Measurements from ENCODE around the gene UROC1.

UROC1 gene

DNA sequence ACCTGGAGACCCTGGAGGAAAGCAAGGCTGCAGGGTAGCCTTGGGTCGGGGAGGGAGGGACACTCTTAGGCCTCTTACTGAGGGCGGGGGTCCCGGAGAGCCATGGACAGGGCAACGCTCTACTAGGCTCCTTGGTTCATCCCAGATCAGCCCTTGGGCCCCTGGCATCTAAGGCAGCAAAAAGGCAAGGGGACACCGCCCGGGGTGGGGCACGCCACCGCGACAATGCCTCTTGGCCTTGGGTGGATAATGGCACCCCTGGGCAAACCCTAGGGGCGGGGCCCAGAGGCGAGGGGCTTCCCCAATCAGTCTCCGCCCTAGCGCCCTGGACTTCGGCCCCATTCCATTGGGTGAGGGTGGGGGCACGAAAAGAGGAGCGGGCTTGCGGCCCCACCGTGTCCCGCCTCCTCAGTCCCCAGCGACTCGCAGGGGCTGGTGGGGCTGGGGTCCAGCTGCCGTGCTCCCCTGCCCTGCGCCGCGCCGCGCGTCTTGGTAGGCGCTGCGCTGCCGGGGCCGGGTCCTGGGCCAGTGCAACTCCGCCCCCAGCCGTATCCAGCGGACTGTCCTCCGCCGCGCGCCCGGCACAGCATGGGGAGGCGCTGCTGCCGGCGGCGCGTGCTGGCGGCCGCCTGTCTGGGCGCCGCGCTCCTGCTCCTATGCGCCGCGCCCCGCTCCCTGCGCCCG is 6.3 kb upstream of the UROC1 start, which contains the start of gene CHST13:
Gene CHST13 (plus strand): TSS at position 411 of the 684 bp plus-strand sequence. CDS start 178 bp downstream, at position 589.
- no peaks in the 10 kb centered on the region for H3K36me3 ChIP-seq (ENCODE audit: insufficient read depth)
- no peak within 1 kb of the TSS for H3K27ac ChIP-seq
- no peak within 1 kb of the TSS for H2AFZ ChIP-seq (ENCODE audit: low read depth)
- no peak within 1 kb of the TSS for H3K4me2 ChIP-seq
- no peak within 1 kb of the TSS for H3K9ac ChIP-seq
- TF ChIP-seq CTCF (conservative IDR thresholded peaks at IDR 0.05; ENCODE audit: low read depth, low read length), result no peak
- H4K20me1 ChIP-seq (ENCODE audit: insufficient read depth), result no peaks in the 10 kb centered on the region
- 0 out of 2 replicates have a peak, but pooled peaks cover 2% of the 10 kb centered on the region for H3K27me3 ChIP-seq (ENCODE audit: insufficient read depth, low read depth)
- no peaks in the 10 kb centered on the region for H3K79me2 ChIP-seq (ENCODE audit: insufficient read depth, low read depth)
- H3K4me1 ChIP-seq (ENCODE audit: low read depth, poor library complexity, severe bottlenecking), result no peaks in the 10 kb centered on the region
- H3K4me3 ChIP-seq (IDR thresholded peaks at IDR 0.05; ENCODE audit: insufficient read depth, low read depth, low read length), result no peak within 1 kb of the TSS

DNA sequence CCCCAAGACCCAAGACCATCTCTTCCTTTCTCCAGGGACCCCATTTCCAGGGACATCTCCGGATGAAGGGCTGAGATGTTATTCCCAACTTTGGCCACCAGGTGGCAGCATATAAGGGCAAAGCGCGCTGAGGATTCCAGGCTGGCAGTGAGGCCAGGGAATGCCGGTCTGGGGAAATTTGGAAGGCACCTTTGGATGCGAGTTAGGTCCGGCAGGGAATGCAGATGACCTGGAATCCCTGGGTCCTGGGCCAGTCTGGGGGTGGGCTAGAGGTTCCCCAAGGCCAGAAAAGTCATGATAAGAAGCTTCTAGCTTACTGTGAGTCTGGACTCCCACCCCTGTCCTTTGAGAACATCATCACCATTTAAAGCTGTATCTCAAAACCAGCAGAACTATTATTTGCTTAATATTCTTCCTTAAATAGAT is 4.8 kb upstream of the UROC1 start:
- no peak overlapping the region for H3K9ac ChIP-seq
- H3K27ac ChIP-seq, result no peak overlapping the region
- H3K27me3 ChIP-seq (ENCODE audit: insufficient read depth, low read depth), result 0 out of 2 replicates have a peak, but pooled peaks cover 2% of the 10 kb centered on the region
- no peaks in the 10 kb centered on the region for H4K20me1 ChIP-seq (ENCODE audit: insufficient read depth)
- H2AFZ ChIP-seq (ENCODE audit: low read depth), result peak overlapping the region; percentile 20; the same call in 1 of the 2 replicates
- H3K36me3 ChIP-seq (ENCODE audit: insufficient read depth), result no peaks in the 10 kb centered on the region
- peak; percentile 98 for TF ChIP-seq CTCF (conservative IDR thresholded peaks at IDR 0.05; ENCODE audit: low read depth, low read length)
- no peak overlapping the region for H3K4me2 ChIP-seq
- no peak overlapping the region for H3K4me3 ChIP-seq (IDR thresholded peaks at IDR 0.05; ENCODE audit: insufficient read depth, low read depth, low read length)
- no peaks in the 10 kb centered on the region for H3K4me1 ChIP-seq (ENCODE audit: low read depth, poor library complexity, severe bottlenecking)
- no peaks in the 10 kb centered on the region for H3K79me2 ChIP-seq (ENCODE audit: insufficient read depth, low read depth)

GRCh38 chr3:126521122-126521891 is 3.7 kb upstream of the UROC1 start:
- no peak for TF ChIP-seq CTCF (conservative IDR thresholded peaks at IDR 0.05; ENCODE audit: low read depth, low read length)
- Histone ChIP-seq H3K4me3 (IDR thresholded peaks at IDR 0.05; ENCODE audit: insufficient read depth, low read depth, low read length) (no peak overlapping the region), H3K36me3 (ENCODE audit: insufficient read depth) (no peaks in the 10 kb centered on the region), H3K27me3 (ENCODE audit: insufficient read depth, low read depth) (0 out of 2 replicates have a peak, but pooled peaks cover 2% of the 10 kb centered on the region), H3K27ac (no peak overlapping the region), H2AFZ (ENCODE audit: low read depth) (no peak overlapping the region), H3K9ac (no peak overlapping the region), H3K4me1 (ENCODE audit: low read depth, poor library complexity, severe bottlenecking) (no peaks in the 10 kb centered on the region), H3K4me2 (no peak overlapping the region), H3K79me2 (ENCODE audit: insufficient read depth, low read depth) (no peaks in the 10 kb centered on the region), H4K20me1 (ENCODE audit: insufficient read depth) (no peaks in the 10 kb centered on the region)

GRCh38 chr3:126519506-126520455 is 2.2 kb upstream of the UROC1 start:
- no peaks in the 10 kb centered on the region for H3K36me3 ChIP-seq (ENCODE audit: insufficient read depth)

More at GRCh38 chr3:126519506-126520455, 2.2 kb upstream of the UROC1 start:
- Histone ChIP-seq H2AFZ (ENCODE audit: low read depth) (no peak overlapping the region), H3K4me3 (IDR thresholded peaks at IDR 0.05; ENCODE audit: insufficient read depth, low read depth, low read length) (no peak overlapping the region), H3K4me2 (no peak overlapping the region), H3K27me3 (ENCODE audit: insufficient read depth, low read depth) (0 out of 2 replicates have a peak, but pooled peaks cover 2% of the 10 kb centered on the region), H3K27ac (no peak overlapping the region), H4K20me1 (ENCODE audit: insufficient read depth) (no peaks in the 10 kb centered on the region), H3K79me2 (ENCODE audit: insufficient read depth, low read depth) (no peaks in the 10 kb centered on the region), H3K4me1 (ENCODE audit: low read depth, poor library complexity, severe bottlenecking) (no peaks in the 10 kb centered on the region), H3K9ac (no peak overlapping the region)
- TF ChIP-seq CTCF (conservative IDR thresholded peaks at IDR 0.05; ENCODE audit: low read depth, low read length), result no peak
